ENCODE data around the gene PALM3. TPM values are rescaled to one million over a fixed set of nuclear protein-coding genes. Genes with fewer than 3 reads are reported as not detected.

The PALM3 gene
- total RNA-seq, 1 donor from 2014 or later: not detected

- H3K9me3 ChIP-seq (ENCODE audit: low read depth): no peaks in the 10 kb centered on the region
- no peaks in the 10 kb centered on the region for H3K9me3 Mint-ChIP-seq
- no peak overlapping the region for H3K27ac ChIP-seq
- TF ChIP-seq EZH2 (IDR thresholded peaks at IDR 0.05) (no peak), CTCF (IDR thresholded peaks at IDR 0.05) (no peak), EZH2phosphoT487 (IDR thresholded peaks at IDR 0.05) (no peak)
- H3K4me3 Mint-ChIP-seq: no peak overlapping the region
- H3K27me3 ChIP-seq: no peaks in the 10 kb centered on the region
- no peaks in the 10 kb centered on the region for H3K36me3 ChIP-seq
- no peak overlapping the region for H2AFZ ChIP-seq (replicated peaks)
- no peak overlapping the region for H3K4me3 ChIP-seq
- no peak overlapping the region for H3K9ac ChIP-seq
- no peak for DNase-seq (ENCODE audit: low spot score)
- no peak overlapping the region for H3K4me2 ChIP-seq
- no peak overlapping the region for H3K27ac Mint-ChIP-seq
- peaks cover 5% of the 10 kb centered on the region for H3F3A ChIP-seq (ENCODE audit: low read depth)
- peaks cover 5% of the 10 kb centered on the region for H3K4me1 Mint-ChIP-seq
- peaks cover 2% of the 10 kb centered on the region for H3K27me3 Mint-ChIP-seq (ENCODE audit: insufficient read depth, low read depth)
- H3K36me3 Mint-ChIP-seq: peaks cover 3% of the 10 kb centered on the region
- H3K79me2 ChIP-seq (ENCODE audit: low read depth): no peaks in the 10 kb centered on the region
- peaks cover 19% of the 10 kb centered on the region for H4K20me1 ChIP-seq (ENCODE audit: low read depth)
- peaks cover 12% of the 10 kb centered on the region for H3K4me1 ChIP-seq
Measured at GRCh38 chr19:14107581-14108461, 45.9 kb upstream of the PALM3 start.

DNA sequence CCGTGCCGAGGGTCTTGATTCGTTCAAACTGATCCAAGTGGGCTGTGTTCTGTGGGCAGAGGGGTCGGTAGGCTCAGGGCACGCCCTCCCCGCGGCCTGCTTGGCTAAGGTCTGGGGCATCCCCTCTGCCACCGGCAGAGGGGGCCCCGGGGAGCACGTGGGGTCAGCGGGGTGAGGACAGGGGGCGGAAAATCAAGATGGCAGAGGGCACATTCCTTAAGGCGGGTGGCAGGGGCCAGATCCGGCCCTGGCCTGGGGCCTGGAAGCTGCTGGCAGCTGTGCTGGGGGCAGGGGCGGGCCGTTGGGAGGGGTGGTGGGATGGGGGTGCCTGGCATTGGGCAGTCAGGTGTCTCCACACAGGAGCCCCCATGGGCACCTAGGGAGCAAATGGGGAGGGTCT is 45.0 kb upstream of the PALM3 start:
- no peaks in the 10 kb centered on the region for H3F3A ChIP-seq (ENCODE audit: low read depth)
- H3K36me3 ChIP-seq: no peaks in the 10 kb centered on the region
- DNase-seq (ENCODE audit: low spot score): no peak
- no peaks in the 10 kb centered on the region for H3K9me3 Mint-ChIP-seq
- H3K27ac Mint-ChIP-seq: no peak overlapping the region
- no peak overlapping the region for H3K9ac ChIP-seq
- H3K79me2 ChIP-seq (ENCODE audit: low read depth): no peaks in the 10 kb centered on the region
- no peak overlapping the region for H3K27ac ChIP-seq
- H3K27me3 ChIP-seq: no peaks in the 10 kb centered on the region
- H3K4me1 Mint-ChIP-seq: no peaks in the 10 kb centered on the region
- no peak overlapping the region for H3K4me3 ChIP-seq
- H2AFZ ChIP-seq (replicated peaks): no peak overlapping the region
- peaks cover 10% of the 10 kb centered on the region for H4K20me1 ChIP-seq (ENCODE audit: low read depth)
- H3K36me3 Mint-ChIP-seq: peaks cover 3% of the 10 kb centered on the region
- no peak overlapping the region for H3K4me2 ChIP-seq
- peaks cover 3% of the 10 kb centered on the region for H3K4me1 ChIP-seq
- H3K4me3 Mint-ChIP-seq: no peak overlapping the region
- TF ChIP-seq EZH2phosphoT487 (IDR thresholded peaks at IDR 0.05): no peak
- TF ChIP-seq EZH2 (IDR thresholded peaks at IDR 0.05): no peak
- no peak for TF ChIP-seq CTCF (IDR thresholded peaks at IDR 0.05)
- H3K27me3 Mint-ChIP-seq (ENCODE audit: insufficient read depth, low read depth): peaks cover 2% of the 10 kb centered on the region
- H3K9me3 ChIP-seq (ENCODE audit: low read depth): no peaks in the 10 kb centered on the region

GRCh38 chr19:14105680-14106079 is 43.8 kb upstream of the PALM3 start:
- H3K4me1 ChIP-seq: no peaks in the 10 kb centered on the region
- no peaks in the 10 kb centered on the region for H3K4me1 Mint-ChIP-seq
- no peak for DNase-seq (ENCODE audit: low spot score)
- no peaks in the 10 kb centered on the region for H3K9me3 ChIP-seq (ENCODE audit: low read depth)
- H3K36me3 ChIP-seq: no peaks in the 10 kb centered on the region
- H4K20me1 ChIP-seq (ENCODE audit: low read depth): peaks cover 6% of the 10 kb centered on the region
- H3F3A ChIP-seq (ENCODE audit: low read depth): no peaks in the 10 kb centered on the region
- H3K79me2 ChIP-seq (ENCODE audit: low read depth): no peaks in the 10 kb centered on the region
- H3K9me3 Mint-ChIP-seq: no peaks in the 10 kb centered on the region
- H3K9ac ChIP-seq: no peak overlapping the region
- peaks cover 2% of the 10 kb centered on the region for H3K27me3 Mint-ChIP-seq (ENCODE audit: insufficient read depth, low read depth)
- H2AFZ ChIP-seq (replicated peaks): no peak overlapping the region
- H3K27me3 ChIP-seq: no peaks in the 10 kb centered on the region
- H3K27ac Mint-ChIP-seq: no peak overlapping the region
- H3K4me2 ChIP-seq: no peak overlapping the region
- no peak overlapping the region for H3K4me3 ChIP-seq
- no peak overlapping the region for H3K4me3 Mint-ChIP-seq
- H3K36me3 Mint-ChIP-seq: peaks cover 7% of the 10 kb centered on the region
- TF ChIP-seq EZH2phosphoT487 (IDR thresholded peaks at IDR 0.05) (no peak), EZH2 (IDR thresholded peaks at IDR 0.05) (no peak), CTCF (IDR thresholded peaks at IDR 0.05) (no peak)
- H3K27ac ChIP-seq: no peak overlapping the region
